Sigmoid colon (tissue), 7 donors: ENCODE measurements around the gene FNIP2. TPM values are rescaled to one million over a fixed set of nuclear protein-coding genes. Genes with fewer than 3 reads are reported as not detected.

Experiments used
- DNase-seq: peaks from one replicate; pipeline ENCODE4 v3.0.0-alpha.2; 2019
- H3K27ac ChIP-seq, 4 donors: fragments of 200-600 bp; sonication (generic); one replicate each; pipeline ENCODE4 v1.5.1; 2016 to 2019; ENCODE audit warnings: mild to moderate bottlenecking in 1 of 4
- H3K27me3 ChIP-seq, 3 donors: fragments of 200-600 bp; sonication (generic); one replicate each; pipeline ENCODE4 v1.5.1; 2019; ENCODE audit warnings: mild to moderate bottlenecking in 1 of 3
- H3K36me3 ChIP-seq, 4 donors: fragments of 200-600 bp; sonication (generic); one replicate each; pipeline ENCODE4 v1.5.1; 2016 to 2019
- H3K4me1 ChIP-seq, 4 donors: fragments of 200-600 bp; sonication (generic); one replicate each; pipeline ENCODE4 v1.5.1; 2017 to 2019
- H3K4me3 ChIP-seq, 4 donors: fragments of 200-600 bp; sonication (generic); one replicate each; pipeline ENCODE4 v1.5.1; 2017 to 2019; ENCODE audit warnings: mild to moderate bottlenecking in 2 of 4, moderate library complexity in 1 of 4
- H3K9me3 ChIP-seq, 4 donors: fragments of 200-600 bp in 3 of 4; sonication (generic) in 3 of 4; one replicate each; pipeline versions ENCODE4 v1.5.1 to v1.6.1; 2013 to 2019
- CTCF ChIP-seq, 4 experiments: fragments of 450-650 bp in 3 of 4; fragments of 200-600 bp in 1 of 4; IDR thresholded peaks; one replicate each; pipeline ENCODE4 v1.5.1; 2016 to 2019; ENCODE audit warnings: antibody characterized with exemption in 4 of 4, mild to moderate bottlenecking in 3 of 4, moderate library complexity in 2 of 4
- EP300 ChIP-seq, 4 donors: sonication (generic); formaldehyde crosslinking; IDR thresholded peaks; one replicate each; pipeline ENCODE4 v1.6.1; 2017; ENCODE audit warnings: antibody characterized with exemption in 4 of 4
- POLR2A ChIP-seq, 2 donors: fragments of 450-650 bp; IDR thresholded peaks; one replicate each; pipeline ENCODE4 v1.6.1; 2016; ENCODE audit warnings: antibody characterized with exemption in 2 of 2, mild to moderate bottlenecking in 2 of 2, moderate library complexity in 2 of 2
- POLR2AphosphoS5 ChIP-seq, 4 donors: sonication (generic); formaldehyde crosslinking; IDR thresholded peaks; one replicate each; pipeline ENCODE4 v1.6.1; 2017; ENCODE audit warnings: antibody characterized with exemption in 4 of 4
- WGBS, 2 donors: extraction: QIAGEN DNeasy Blood & Tissue Kit; methylation state at CpG; one replicate each; pipeline ENCODE4 v1.1.7; 2013; 5-methylcytosine and 5-hydroxymethylcytosine counted together
- intact Hi-C: fragments of 100-400 bp; cut with DNase I; formaldehyde crosslinking; loops from one replicate; pipeline ENCODE4 v1.15.1; 2023
- polyA plus RNA-seq, 3 donors: library from polyadenylated mRNA; stranded (reverse); fragments of 200-250 nt; gene quantifications; one replicate each; pipeline ENCODE4 v1.2.3, GENCODE V29; 2013
- total RNA-seq, 4 donors: library from RNA; depleted of rRNA; stranded (reverse); fragments of >200 nt; gene quantifications; one replicate each; pipeline ENCODE4 v1.1.0, GENCODE V29; 2016
- donor health status: healthy with polysubstance abuse.
- donor health status: Bipolar disorder and iron deficiency.
- donor health status: healthy.

FNIP2 gene
- total and polyA plus RNA-seq, 7 donors = 14.4 to 38.9 (median 35.2) TPM

GRCh38 chr4:158810487-158811215, 41.8 kb downstream of the FNIP2 start:
- no peaks in the 10 kb centered on the region for H3K9me3 ChIP-seq
- DNase-seq = peak; percentile 92
- peak in 2 of 4 donors; percentile 25 to 63 for TF ChIP-seq EP300 (IDR thresholded peaks at IDR 0.05)
- TF ChIP-seq POLR2AphosphoS5 (IDR thresholded peaks at IDR 0.05) = peak; percentile 37 to 83 (median 67)
- TF ChIP-seq POLR2A (IDR thresholded peaks at IDR 0.05) = no peak
- TF ChIP-seq CTCF (IDR thresholded peaks at IDR 0.05) = no peak
- WGBS, 2 donors = 16 to 34% methylated on average over 3 of the region's 3 CpGs
- H3K27me3 ChIP-seq = no peaks in the 10 kb centered on the region
- intact Hi-C loops = loop anchor here (5.0 kb wide), 1 partner anchor 43 kb away; the partner anchor contains the start of gene FNIP2
- H3K36me3 ChIP-seq = no peaks in the 10 kb centered on the region
- peak overlapping the region; percentile 73 to 86 (median 83) for H3K27ac ChIP-seq
- H3K4me1 ChIP-seq = peaks cover 0 to 81% (median 66%) of the 10 kb centered on the region in 4 donors
- peak overlapping the region in 1 of 4 donors; percentile 16 for H3K4me3 ChIP-seq

GRCh38 chr4:158811216-158811540, 42.4 kb downstream of the FNIP2 start:
- intact Hi-C loops = loop anchor here (5.0 kb wide), 1 partner anchor 44 kb away; the partner anchor contains the start of gene FNIP2

GRCh38 chr4:158811704-158812103, 42.9 kb downstream of the FNIP2 start:
- H3K27ac ChIP-seq = peak overlapping the region; percentile 73 to 86 (median 83)
- H3K4me3 ChIP-seq = no peak overlapping the region
- H3K9me3 ChIP-seq = no peaks in the 10 kb centered on the region
- DNase-seq = no peak
- intact Hi-C loops = loop anchor here (5.0 kb wide), 1 partner anchor 44 kb away; the partner anchor contains the start of gene FNIP2
- no peaks in the 10 kb centered on the region for H3K27me3 ChIP-seq
- H3K36me3 ChIP-seq = no peaks in the 10 kb centered on the region
- WGBS, 2 donors = 10 to 28% methylated on average over 6 of the region's 6 CpGs
- peaks cover 0 to 71% (median 56%) of the 10 kb centered on the region in 4 donors for H3K4me1 ChIP-seq
- TF ChIP-seq CTCF (IDR thresholded peaks at IDR 0.05) (no peak), POLR2A (IDR thresholded peaks at IDR 0.05) (no peak), EP300 (IDR thresholded peaks at IDR 0.05) (peak in 1 of 4 donors; percentile 17), POLR2AphosphoS5 (IDR thresholded peaks at IDR 0.05) (peak in 2 of 4 donors; percentile 26 to 39)

More at GRCh38 chr4:158811216-158811540, 42.4 kb downstream of the FNIP2 start:
- H3K36me3 ChIP-seq = no peaks in the 10 kb centered on the region
- H3K9me3 ChIP-seq = no peaks in the 10 kb centered on the region
- H3K27ac ChIP-seq = peak overlapping the region; percentile 73 to 86 (median 83)
- no peak overlapping the region for H3K4me3 ChIP-seq
- H3K4me1 ChIP-seq = peaks cover 0 to 76% (median 61%) of the 10 kb centered on the region in 4 donors
- TF ChIP-seq POLR2A (IDR thresholded peaks at IDR 0.05) (no peak), CTCF (IDR thresholded peaks at IDR 0.05) (no peak), POLR2AphosphoS5 (IDR thresholded peaks at IDR 0.05) (no peak), EP300 (IDR thresholded peaks at IDR 0.05) (no peak)
- DNase-seq = no peak
- H3K27me3 ChIP-seq = no peaks in the 10 kb centered on the region

GRCh38 chr4:158812133-158812532, 43.3 kb downstream of the FNIP2 start:
- no peaks in the 10 kb centered on the region for H3K36me3 ChIP-seq
- no peaks in the 10 kb centered on the region for H3K9me3 ChIP-seq
- intact Hi-C loops = loop anchor here (5.0 kb wide), 1 partner anchor 45 kb away; the partner anchor contains the start of gene FNIP2
- 62 to 86% methylated on average over 2 of the region's 2 CpGs for WGBS, 2 donors
- peaks cover 0 to 67% (median 54%) of the 10 kb centered on the region in 4 donors for H3K4me1 ChIP-seq
- H3K27ac ChIP-seq = peak overlapping the region; percentile 73 to 86 (median 83)
- H3K4me3 ChIP-seq = no peak overlapping the region
- TF ChIP-seq POLR2AphosphoS5 (IDR thresholded peaks at IDR 0.05) (no peak), EP300 (IDR thresholded peaks at IDR 0.05) (no peak), CTCF (IDR thresholded peaks at IDR 0.05) (no peak), POLR2A (IDR thresholded peaks at IDR 0.05) (no peak)
- H3K27me3 ChIP-seq = no peaks in the 10 kb centered on the region
- DNase-seq = no peak
